GM18517 (cell line): Measurements from ENCODE around the gene AMPD3.

Experiments
- ATAC-seq: cut with Tn5 transposase; IDR thresholded peaks from one replicate; pipeline ENCODE4 v1.9.1; 2021; ENCODE audit warnings: mild to moderate bottlenecking, moderate library complexity; ENCODE audit not compliant: unreplicated experiment

The AMPD3 gene

DNA sequence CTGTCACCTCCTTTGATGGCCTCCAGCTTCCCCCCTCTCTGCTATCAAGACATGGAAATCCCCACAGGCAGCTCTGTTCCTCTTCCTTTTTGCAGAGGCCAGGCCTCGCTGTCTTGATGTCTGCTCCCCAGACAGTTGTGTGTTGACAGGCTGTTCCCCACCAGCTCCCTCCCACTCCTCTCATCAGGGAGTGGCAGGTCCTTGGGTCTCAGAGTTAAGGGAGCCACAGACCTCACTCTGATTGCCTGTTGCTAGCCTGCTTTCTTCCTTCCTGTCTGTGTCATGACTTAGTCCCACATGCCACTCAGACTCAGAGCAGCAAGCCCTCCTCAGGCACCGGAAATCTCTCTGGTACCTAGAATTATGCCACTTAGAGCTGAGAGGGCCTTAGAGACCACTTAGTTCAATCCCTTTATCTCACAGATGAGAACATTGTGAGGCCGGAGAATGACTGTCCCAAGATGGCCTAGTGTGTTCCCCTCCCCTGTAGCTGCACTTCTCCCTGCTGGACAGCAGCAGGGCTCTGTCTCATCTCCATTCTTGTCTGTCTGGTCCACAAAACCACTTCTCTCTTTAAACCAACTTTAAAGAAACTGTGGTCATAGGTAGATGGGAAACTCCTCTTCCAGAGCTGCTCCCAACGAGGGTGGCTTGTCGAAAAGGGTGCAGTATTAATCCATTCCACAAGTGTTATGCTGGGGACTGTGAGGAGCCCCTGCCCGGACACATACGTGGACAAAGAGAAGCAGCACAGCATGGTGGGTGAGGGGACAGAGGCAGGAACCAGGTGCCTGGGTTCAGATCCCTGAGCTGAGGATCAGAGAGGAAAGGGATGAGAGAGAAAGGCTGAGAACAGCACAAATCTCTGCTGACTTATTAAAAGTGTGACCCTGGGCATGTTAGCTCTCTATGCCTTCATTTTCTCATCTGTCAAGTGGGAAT lies 4.2 kb downstream of the AMPD3 start:
- ATAC-seq = peak; percentile 59

DNA sequence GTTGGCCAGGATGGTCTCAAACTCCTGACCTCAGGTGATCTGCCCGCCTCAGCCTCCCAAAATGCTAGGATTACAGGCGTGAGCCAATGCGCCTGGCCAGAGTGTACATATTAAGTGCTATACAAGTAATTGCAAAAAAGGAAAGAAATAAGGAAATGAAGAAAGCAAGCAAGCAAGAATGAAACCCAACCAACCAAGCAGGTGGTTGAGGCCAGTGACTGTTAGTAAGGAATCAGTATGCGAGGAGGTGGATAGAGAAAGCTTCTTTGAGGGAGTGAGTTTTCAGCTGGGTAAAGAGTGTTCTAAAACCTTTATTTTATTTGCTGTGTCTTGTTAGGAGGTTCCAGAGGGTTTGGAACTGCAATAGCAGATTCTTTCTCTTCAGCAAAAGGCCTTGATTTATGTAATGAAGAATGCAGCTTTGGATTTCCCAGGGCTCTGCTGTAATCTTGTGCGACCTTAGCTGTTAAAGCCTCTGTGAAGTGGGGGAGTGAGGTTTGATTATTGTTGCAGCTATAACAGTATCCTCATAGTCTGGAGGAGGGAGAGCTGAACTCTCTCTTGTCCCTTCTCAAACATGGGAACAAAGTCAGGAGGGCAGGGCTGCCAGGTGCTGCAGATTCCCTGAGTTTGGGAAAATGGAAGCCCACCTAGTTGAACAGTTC lies 5.7 kb downstream of the AMPD3 start:
- peak; percentile 34 for ATAC-seq

DNA sequence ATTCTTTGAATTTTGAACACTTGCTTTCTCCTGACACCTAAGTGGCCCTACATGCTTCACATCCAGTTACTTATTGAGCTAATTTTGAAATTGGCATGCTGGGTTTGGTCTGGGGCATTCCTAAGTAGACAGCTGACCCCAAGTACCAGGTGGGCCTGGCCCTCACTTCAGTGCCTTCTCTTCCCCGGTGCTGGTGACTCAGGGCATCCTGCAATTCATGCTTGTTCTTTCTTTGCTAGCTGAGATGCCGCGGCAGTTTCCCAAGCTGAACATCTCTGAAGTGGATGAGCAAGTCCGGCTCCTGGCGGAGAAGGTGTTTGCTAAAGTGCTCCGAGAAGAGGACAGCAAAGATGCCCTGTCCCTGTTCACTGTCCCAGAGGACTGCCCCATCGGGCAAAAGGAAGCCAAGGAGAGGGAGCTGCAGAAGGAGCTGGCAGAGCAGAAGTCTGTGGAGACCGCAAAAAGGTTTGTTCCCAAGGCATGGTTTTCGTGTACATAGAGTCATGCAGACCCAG lies 6.3 kb downstream of the AMPD3 start:
- no peak for ATAC-seq

DNA sequence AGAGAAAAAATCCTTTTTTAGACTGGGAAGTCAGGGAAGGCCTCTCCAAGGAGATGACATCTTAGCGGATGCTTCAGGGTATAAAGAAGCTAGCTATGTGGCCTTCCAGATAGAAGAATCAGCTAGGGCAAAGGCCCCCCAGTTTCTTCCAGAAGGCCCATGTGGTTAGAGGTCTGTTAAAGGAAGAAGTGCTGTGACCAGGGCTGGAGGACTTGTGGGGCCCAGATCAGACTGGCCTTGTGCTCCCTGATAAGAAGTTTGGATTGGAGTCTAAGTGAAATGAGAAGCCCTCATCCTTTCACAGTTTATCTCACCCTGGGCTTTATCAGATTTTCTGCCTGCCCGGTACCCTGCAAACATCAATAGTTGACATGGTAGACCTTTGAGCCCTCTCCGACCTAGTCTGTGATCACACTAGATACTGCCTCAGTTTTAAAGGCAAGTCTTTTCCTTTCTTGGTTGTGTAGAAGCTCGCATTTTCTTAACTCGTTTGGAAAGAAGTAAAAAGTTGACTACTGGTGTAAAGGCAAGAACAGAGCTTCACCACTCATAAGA lies 7.8 kb downstream of the AMPD3 start:
- ATAC-seq = no peak

GRCh38 chr11:10473371-10473770 lies 18.3 kb downstream of the AMPD3 start:
- no peak for ATAC-seq

GRCh38 chr11:10474551-10474950 lies 19.5 kb downstream of the AMPD3 start:
- no peak for ATAC-seq

DNA sequence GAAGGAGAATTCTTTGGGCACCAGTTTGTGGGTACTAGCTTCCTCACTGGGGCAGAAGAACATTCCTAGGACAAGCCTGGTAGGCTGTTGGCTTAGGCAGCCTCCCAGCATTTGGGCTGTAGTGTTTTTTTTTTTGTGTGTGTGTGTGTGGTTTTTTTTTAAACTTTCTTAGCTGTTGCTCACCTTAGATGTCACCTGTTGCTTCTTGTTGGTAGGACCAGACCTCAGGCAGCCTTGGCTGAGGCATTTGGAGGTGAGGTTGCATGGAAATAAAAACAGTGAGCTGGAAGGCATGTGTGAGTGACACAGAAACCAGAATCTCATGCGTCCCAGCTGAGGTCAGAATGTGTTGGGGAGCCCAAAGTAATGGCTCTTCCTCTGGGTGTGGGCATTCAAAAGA lies 21.3 kb downstream of the AMPD3 start:
- no peak for ATAC-seq

- ATAC-seq = no peak
Measured at GRCh38 chr11:10476927-10477689, 22.0 kb downstream of the AMPD3 start.

GRCh38 chr11:10477690-10478046 lies 22.6 kb downstream of the AMPD3 start:
- ATAC-seq = no peak

DNA sequence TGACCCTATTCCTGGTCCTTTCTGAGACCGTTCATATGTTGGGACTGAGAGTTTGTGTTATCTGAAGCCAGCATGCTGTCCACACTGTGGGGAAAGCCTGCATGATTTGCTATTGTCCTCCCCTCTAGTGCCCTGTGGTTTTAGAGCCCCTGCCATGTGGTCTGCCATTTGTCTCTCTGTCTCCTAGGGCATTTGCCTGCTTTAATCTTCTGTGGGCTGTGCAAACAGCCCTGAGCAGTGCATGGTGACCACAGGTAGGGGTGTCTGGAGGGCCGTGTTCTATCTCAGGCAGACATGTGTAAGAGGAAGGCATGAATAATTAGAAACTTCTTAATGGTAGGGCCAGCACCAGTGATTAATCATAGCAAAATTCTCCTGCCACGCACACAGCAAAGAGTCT lies 23.0 kb downstream of the AMPD3 start:
- no peak for ATAC-seq

GRCh38 chr11:10478574-10479550 lies 23.8 kb downstream of the AMPD3 start:
- no peak for ATAC-seq

DNA sequence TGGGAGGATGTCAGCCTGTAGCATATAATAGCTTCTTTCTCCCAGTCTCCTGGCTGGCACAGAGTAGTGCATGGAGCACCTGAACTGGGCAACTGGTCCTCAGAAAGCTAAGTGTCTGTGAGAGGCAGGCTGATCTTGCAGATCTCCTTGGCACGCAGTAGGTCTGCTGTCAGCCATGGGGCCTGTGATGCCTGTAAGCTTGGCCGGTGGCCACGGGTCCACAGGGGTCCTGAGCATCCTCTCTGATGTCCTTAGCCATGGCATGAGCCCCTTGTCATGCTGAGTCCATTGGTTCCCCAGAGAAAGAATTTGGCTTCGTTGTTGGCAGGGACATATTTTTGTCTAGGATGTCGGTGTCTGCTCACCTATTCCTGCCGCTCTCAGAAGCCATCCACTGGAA lies 25.0 kb downstream of the AMPD3 start:
- ATAC-seq = no peak

- ATAC-seq = no peak
Measured at GRCh38 chr11:10480760-10481159, 25.7 kb downstream of the AMPD3 start.

GRCh38 chr11:10481560-10482349 lies 26.7 kb downstream of the AMPD3 start:
- no peak for ATAC-seq

DNA sequence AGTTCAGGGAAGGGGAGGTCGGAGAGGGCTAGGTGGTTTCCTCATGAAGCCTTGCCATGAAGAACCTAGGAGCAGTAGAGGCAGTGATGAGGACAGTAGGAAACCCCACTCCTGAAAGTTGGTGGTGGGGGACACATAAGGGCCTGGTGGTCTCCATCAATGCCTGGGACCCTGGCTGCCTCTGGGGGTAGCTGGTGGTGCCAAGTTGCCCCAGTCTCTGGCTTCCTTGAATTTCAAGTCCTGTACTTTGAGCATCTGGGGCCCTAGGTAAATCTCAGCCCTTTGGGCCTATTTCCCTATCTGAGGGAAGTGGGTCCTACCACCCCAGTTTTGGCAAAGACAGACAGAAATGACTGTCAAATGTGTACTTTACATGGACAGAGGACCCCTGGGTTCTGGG lies 28.1 kb downstream of the AMPD3 start:
- ATAC-seq = no peak

DNA sequence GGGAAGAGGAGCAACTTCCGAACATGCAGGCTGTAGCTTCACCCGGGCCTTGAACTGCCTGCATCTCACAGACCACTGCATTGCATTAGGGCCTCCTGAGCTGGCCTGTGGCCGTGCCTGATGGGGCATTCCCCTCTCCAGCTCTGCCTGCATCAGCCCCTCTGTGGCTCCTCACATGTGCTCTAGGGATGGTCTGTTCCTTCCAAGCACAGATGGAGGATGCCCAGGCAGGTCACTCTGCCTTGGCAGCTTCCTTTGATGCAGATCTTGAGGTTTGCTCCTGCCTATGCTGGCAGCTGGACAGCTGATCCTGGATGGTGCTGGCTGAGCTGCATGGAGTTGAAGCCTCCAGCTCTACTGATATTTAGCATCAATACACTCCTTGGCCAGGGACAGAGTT lies 28.5 kb downstream of the AMPD3 start:
- ATAC-seq = no peak

DNA sequence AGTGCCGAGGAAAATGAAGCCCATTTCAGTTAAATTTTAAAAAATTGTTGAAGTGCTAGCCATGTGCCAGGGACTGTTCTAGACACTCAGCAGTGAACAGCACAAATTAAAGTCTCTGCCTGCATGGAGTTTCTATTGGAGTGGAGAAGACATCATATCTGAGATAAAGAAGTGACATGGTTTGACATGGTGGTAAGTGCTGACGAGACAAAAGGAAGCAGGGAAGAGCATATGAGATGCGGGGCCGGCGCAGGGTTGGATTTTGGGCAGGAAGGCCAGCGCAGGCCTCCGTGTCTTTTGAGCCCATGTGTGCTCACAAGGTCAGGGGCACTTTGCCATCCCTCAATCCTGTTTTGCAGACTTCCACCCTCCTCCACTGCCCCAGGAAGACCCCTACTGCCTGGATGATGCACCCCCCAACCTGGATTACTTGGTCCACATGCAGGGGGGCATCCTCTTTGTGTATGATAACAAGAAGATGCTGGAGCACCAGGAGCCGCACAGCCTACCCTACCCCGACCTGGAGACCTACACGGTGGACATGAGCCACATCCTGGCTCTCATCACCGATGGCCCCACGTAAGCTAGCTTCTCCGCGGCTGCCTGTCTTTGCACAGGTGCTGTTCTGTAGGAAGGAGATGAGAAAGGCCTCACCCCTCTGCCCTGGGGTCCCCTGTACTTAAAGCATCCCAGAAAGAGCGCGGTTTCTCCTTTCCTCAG lies 29.6 kb downstream of the AMPD3 start:
- ATAC-seq = no peak

- ATAC-seq = no peak
Measured at GRCh38 chr11:10485646-10486045, 30.6 kb downstream of the AMPD3 start.
